GM12891 (cell line): ENCODE data around the gene STX17.

Experiments used
- POLR2A ChIP-seq: IDR thresholded peaks from 2 replicates; pipeline ENCODE4 v1.6.1; 2011; ENCODE audit warnings: low read depth, low read length, control low read depth
- POLR2AphosphoS5 ChIP-seq: IDR thresholded peaks from 2 replicates; pipeline ENCODE4 v1.6.1; 2011; ENCODE audit warnings: low read depth, low read length, control low read depth
- TAF1 ChIP-seq: IDR thresholded peaks from 2 replicates; pipeline ENCODE4 v1.6.1; 2011; ENCODE audit warnings: low read depth, low read length, control low read depth

DNA sequence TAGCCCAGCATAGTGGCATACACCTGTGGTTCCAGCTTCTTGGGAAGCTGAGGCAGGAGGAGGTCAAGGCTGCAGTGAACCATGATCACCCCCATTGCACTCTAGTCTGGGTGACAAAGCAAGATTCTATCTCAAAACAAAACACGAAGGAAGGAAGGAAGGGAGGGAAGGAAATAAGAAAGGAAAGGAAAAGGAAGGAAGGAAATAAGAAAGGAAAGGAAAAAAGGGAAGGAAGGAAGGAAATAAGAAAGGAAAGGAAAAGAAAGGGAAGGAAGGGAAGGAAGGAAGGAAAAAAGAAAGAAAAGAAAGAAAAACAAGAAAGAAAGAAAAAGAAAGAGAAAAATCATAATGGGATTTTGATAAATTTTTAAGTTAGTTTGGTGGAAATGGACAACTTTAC is 3.1 kb upstream of the STX17 start:
- TF ChIP-seq TAF1 (no peak), POLR2A (no peak), POLR2AphosphoS5 (no peak)
